ENCODE results near the gene UPF2. TPM values are rescaled to one million over a fixed set of nuclear protein-coding genes. Genes with fewer than 3 reads are reported as not detected.
A peak's percentile ranks its signal among the peaks of the same experiment; 100 is the strongest.

The UPF2 gene
- total and polyA plus RNA-seq, 2 of the 13 experiments (the other 11 are each of a cell fraction or from before 2014, with no cell fraction given): 6.2 to 14.5 TPM

DNA sequence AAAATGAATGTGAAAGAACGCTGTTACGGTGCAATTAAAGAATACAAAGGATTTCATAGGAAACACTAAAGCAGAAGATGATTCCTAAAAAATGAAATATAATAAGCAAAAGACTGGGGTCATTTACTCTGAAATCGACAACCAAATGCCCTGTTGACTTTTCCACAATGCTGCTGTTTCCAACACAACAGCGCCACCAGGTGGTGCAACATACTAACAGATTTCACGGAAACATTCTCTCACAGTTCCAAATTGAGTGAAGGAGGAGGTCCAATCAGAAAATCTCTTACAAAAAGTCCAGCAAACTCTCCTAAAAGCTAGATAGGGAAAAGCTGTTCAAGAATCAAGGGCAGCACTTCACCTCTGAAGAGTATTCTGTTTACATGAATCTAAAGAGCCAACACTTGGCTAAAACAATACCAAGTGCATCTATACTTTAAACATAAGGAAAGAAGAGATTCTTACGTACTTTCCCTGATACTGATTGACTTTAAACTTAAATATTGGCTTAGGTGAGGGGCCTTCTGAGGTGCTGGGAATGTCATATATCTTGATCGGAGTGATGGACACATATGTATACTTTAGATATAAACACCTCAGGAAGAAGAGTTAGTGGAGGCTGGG lies 55.9 kb downstream of the UPF2 start (continued):
- TF ChIP-seq ZGPAT (CRISPR knock-in tag; IDR thresholded peaks at IDR 0.05) (no peak), ZNF510 (CRISPR knock-in tag; IDR thresholded peaks at IDR 0.05; ENCODE audit: low read depth) (no peak), CBX1 (IDR thresholded peaks at IDR 0.05; ENCODE audit: low read depth) (no peak), ZNF282 (IDR thresholded peaks at IDR 0.05; ENCODE audit: partially characterized antibody) (no peak), MAF1 (CRISPR knock-in tag; IDR thresholded peaks at IDR 0.05; ENCODE audit: borderline replicate concordance) (no peak), ZNF781 (CRISPR knock-in tag; IDR thresholded peaks at IDR 0.05; ENCODE audit: borderline replicate concordance, not compliant biosample characterization) (no peak), ZNF432 (CRISPR knock-in tag; IDR thresholded peaks at IDR 0.05; ENCODE audit: borderline replicate concordance) (no peak), KMT2A (CRISPR knock-in tag; IDR thresholded peaks at IDR 0.05) (no peak), MIER2 (CRISPR knock-in tag; IDR thresholded peaks at IDR 0.05) (no peak), FOXA1 (IDR thresholded peaks at IDR 0.05) (no peak), FOXA1 (CRISPR knock-in tag; IDR thresholded peaks at IDR 0.05) (peak; percentile 95), MAFG (CRISPR knock-in tag; IDR thresholded peaks at IDR 0.05) (no peak), ERF (CRISPR knock-in tag; IDR thresholded peaks at IDR 0.05) (peak; percentile 52; the same call in 1 of the 2 replicates), SMC3 (IDR thresholded peaks at IDR 0.05; ENCODE audit: low read length) (peak; percentile 94), ZNF660 (CRISPR knock-in tag; IDR thresholded peaks at IDR 0.05; ENCODE audit: borderline replicate concordance, low read depth) (no peak), MIER3 (CRISPR knock-in tag; IDR thresholded peaks at IDR 0.05; ENCODE audit: borderline replicate concordance) (peak; percentile 45; the same call in 1 of the 2 replicates), AGO2 (optimal IDR thresholded peaks at IDR 0.05; ENCODE audit: low read depth, low read length) (no peak), HDAC2 (CRISPR knock-in tag; IDR thresholded peaks at IDR 0.05) (no peak), BCLAF1 (IDR thresholded peaks at IDR 0.05) (no peak), ZNF501 (CRISPR knock-in tag; IDR thresholded peaks at IDR 0.05) (no peak), PHF5A (CRISPR knock-in tag; IDR thresholded peaks at IDR 0.05; ENCODE audit: low read depth, unreplicated experiment) (no peak), ZBTB8A (CRISPR knock-in tag; IDR thresholded peaks at IDR 0.05; ENCODE audit: borderline replicate concordance, low read depth) (no peak)
- TF ChIP-seq, protein P1, sequence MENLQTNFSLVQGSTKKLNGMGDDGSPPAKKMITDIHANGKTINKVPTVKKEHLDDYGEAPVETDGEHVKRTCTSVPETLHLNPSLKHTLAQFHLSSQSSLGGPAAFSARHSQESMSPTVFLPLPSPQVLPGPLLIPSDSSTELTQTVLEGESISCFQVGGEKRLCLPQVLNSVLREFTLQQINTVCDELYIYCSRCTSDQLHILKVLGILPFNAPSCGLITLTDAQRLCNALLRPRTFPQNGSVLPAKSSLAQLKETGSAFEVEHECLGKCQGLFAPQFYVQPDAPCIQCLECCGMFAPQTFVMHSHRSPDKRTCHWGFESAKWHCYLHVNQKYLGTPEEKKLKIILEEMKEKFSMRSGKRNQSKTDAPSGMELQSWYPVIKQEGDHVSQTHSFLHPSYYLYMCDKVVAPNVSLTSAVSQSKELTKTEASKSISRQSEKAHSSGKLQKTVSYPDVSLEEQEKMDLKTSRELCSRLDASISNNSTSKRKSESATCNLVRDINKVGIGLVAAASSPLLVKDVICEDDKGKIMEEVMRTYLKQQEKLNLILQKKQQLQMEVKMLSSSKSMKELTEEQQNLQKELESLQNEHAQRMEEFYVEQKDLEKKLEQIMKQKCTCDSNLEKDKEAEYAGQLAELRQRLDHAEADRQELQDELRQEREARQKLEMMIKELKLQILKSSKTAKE (CRISPR knock-in tag; IDR thresholded peaks at IDR 0.05; ENCODE audit: borderline replicate concordance): no peak
- TF ChIP-seq, protein P2, sequence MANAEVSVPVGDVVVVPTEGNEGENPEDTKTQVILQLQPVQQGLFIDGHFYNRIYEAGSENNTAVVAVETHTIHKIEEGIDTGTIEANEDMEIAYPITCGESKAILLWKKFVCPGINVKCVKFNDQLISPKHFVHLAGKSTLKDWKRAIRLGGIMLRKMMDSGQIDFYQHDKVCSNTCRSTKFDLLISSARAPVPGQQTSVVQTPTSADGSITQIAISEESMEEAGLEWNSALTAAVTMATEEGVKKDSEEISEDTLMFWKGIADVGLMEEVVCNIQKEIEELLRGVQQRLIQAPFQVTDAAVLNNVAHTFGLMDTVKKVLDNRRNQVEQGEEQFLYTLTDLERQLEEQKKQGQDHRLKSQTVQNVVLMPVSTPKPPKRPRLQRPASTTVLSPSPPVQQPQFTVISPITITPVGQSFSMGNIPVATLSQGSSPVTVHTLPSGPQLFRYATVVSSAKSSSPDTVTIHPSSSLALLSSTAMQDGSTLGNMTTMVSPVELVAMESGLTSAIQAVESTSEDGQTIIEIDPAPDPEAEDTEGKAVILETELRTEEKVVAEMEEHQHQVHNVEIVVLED (CRISPR knock-in tag; IDR thresholded peaks at IDR 0.05; ENCODE audit: borderline replicate concordance): no peak
